GM23338 (cell line): Measurements from ENCODE around the gene ODAD4.
"Not testable (repeated sequence)": the region's sequence is repeated elsewhere in the genome, so short reads cannot be mapped to it uniquely, and the experiment has no call there.

Experiments used
- CREB1 ChIP-seq: fragments of 250-450 bp; sonication (Bioruptor Pico); IDR thresholded peaks from 2 replicates; pipeline ENCODE4 v1.5.0; 2020; ENCODE audit warnings: low read depth, mild to moderate bottlenecking, moderate library complexity
- ETS1 ChIP-seq: IDR thresholded peaks from 2 replicates; pipeline ENCODE4 v1.6.1; 2016; ENCODE audit warnings: antibody characterized with exemption
- EZH2 ChIP-seq: fragments of 200-600 bp; sonication (generic); IDR thresholded peaks from one replicate; pipeline ENCODE4 v1.8.0; 2017; ENCODE audit warnings: antibody characterized with exemption, mild to moderate bottlenecking, low read depth; ENCODE audit not compliant: unreplicated experiment
- ZNF114 ChIP-seq: fragments of 250-450 bp; sonication (Bioruptor Pico); IDR thresholded peaks from 2 replicates; pipeline ENCODE4 v1.5.0; 2020; ENCODE audit warnings: mild to moderate bottlenecking, moderate library complexity
- TF ChIP-seq, protein P1 (sequence below), 2 experiments: fragments of 200-600 bp in 1 of 2; sonication (generic) in 1 of 2; conservative IDR thresholded peaks; 2 replicates each; pipeline versions ENCODE4 v1.5.1 to v1.6.1; 2016 to 2017; ENCODE audit warnings: antibody characterized with exemption in 2 of 2, low read depth in 2 of 2, mild to moderate bottlenecking in 2 of 2, moderate library complexity in 1 of 2

GRCh38 chr17:41930833-41931156 is 378 bp downstream of the ODAD4 start:
- TF ChIP-seq, protein P1, sequence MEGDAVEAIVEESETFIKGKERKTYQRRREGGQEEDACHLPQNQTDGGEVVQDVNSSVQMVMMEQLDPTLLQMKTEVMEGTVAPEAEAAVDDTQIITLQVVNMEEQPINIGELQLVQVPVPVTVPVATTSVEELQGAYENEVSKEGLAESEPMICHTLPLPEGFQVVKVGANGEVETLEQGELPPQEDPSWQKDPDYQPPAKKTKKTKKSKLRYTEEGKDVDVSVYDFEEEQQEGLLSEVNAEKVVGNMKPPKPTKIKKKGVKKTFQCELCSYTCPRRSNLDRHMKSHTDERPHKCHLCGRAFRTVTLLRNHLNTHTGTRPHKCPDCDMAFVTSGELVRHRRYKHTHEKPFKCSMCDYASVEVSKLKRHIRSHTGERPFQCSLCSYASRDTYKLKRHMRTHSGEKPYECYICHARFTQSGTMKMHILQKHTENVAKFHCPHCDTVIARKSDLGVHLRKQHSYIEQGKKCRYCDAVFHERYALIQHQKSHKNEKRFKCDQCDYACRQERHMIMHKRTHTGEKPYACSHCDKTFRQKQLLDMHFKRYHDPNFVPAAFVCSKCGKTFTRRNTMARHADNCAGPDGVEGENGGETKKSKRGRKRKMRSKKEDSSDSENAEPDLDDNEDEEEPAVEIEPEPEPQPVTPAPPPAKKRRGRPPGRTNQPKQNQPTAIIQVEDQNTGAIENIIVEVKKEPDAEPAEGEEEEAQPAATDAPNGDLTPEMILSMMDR (conservative IDR thresholded peaks at IDR 0.05; ENCODE audit: low read depth in 2 of 2) = not testable (repeated sequence)
- TF ChIP-seq ETS1; CREB1 (CRISPR knock-in tag); EZH2; ZNF114 (CRISPR knock-in tag): not testable (repeated sequence)
